T-helper 17 cell (primary cell): ENCODE results near the gene ORC5. TPM values are rescaled to one million over a fixed set of nuclear protein-coding genes. Genes with fewer than 3 reads are reported as not detected.

Experiments
- ATAC-seq: fragments of 150-1000 bp; cut with Tn5 transposase; 2 replicates; pipeline ENCODE4 v1.10.0; 2021; ENCODE audit warnings: mild to moderate bottlenecking, moderate library complexity
- DNase-seq, 3 donors: peaks; one replicate each; pipeline versions ENCODE4 v3.0.0 to v3.0.0-alpha.2; 2020 to 2021
- H3K9me3 ChIP-seq: one replicate; pipeline ENCODE4 v1.7.0; 2013; ENCODE audit warnings: low read length, mild to moderate bottlenecking; ENCODE audit not compliant: control insufficient read depth, poor library complexity, severe bottlenecking
- H3K27ac Mint-ChIP-seq: one replicate; pipeline ENCODE4 v1.8.0; 2022; ENCODE audit warnings: mild to moderate bottlenecking, moderate library complexity, mixed read lengths
- H3K27me3 Mint-ChIP-seq: one replicate; pipeline ENCODE4 v1.8.0; 2022; ENCODE audit warnings: mixed read lengths
- H3K36me3 Mint-ChIP-seq: one replicate; pipeline ENCODE4 v1.8.0; 2022; ENCODE audit warnings: low read depth, mixed read lengths
- H3K4me1 Mint-ChIP-seq: one replicate; pipeline ENCODE4 v1.8.0; 2022; ENCODE audit warnings: mild to moderate bottlenecking, mixed read lengths
- H3K4me3 Mint-ChIP-seq: one replicate; pipeline ENCODE4 v1.8.0; 2022; ENCODE audit warnings: mild to moderate bottlenecking, moderate library complexity, mixed read lengths
- total RNA-seq, 4 donors: library from RNA in 2 of 4; stranded (reverse) in 2 of 4; gene quantifications; one replicate each; pipeline ENCODE4 v1.2.3 and lab custom pipeline; 2022 to 2026

Gene ORC5
- total RNA-seq, 2 donors from 2014 or later: 13.2 to 15.6 TPM

DNA sequence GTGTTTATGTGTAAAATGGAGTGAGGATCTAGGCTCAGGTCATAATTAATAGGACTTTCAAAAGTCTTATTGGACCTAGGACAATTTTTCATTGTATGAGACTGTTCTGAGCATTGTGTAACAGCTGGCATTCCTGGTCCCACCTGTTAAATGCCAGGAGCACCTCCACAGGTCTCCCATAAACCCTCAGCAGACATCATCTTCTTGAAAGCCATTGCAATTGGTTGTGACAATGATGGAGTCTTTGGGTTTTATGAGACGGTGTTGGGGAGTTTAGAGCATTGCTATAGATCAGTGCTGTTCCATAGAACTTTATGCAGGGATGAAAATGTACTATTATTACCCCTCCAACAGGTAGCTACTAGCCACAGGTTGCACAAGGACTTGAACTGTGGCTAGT lies 108.9 kb downstream of the ORC5 start:
- H3K27me3 Mint-ChIP-seq: peaks cover 22% of the 10 kb centered on the region
- no peak for DNase-seq

GRCh38 chr7:104096683-104097082 lies 111.1 kb downstream of the ORC5 start:
- H3K4me1 Mint-ChIP-seq: no peaks in the 10 kb centered on the region
- no peak overlapping the region for H3K27ac Mint-ChIP-seq
- DNase-seq (no peak), ATAC-seq (no peak)
- no peaks in the 10 kb centered on the region for H3K9me3 ChIP-seq
- H3K36me3 Mint-ChIP-seq: no peaks in the 10 kb centered on the region
- H3K27me3 Mint-ChIP-seq: peaks cover 37% of the 10 kb centered on the region
- H3K4me3 Mint-ChIP-seq: no peak overlapping the region

More for the DNA sequence above, 108.9 kb downstream of the ORC5 start:
- ATAC-seq: no peak
- no peaks in the 10 kb centered on the region for H3K9me3 ChIP-seq
- Mint-ChIP-seq H3K4me1 (peaks cover 3% of the 10 kb centered on the region), H3K36me3 (no peaks in the 10 kb centered on the region), H3K4me3 (no peak overlapping the region), H3K27ac (no peak overlapping the region)

DNA sequence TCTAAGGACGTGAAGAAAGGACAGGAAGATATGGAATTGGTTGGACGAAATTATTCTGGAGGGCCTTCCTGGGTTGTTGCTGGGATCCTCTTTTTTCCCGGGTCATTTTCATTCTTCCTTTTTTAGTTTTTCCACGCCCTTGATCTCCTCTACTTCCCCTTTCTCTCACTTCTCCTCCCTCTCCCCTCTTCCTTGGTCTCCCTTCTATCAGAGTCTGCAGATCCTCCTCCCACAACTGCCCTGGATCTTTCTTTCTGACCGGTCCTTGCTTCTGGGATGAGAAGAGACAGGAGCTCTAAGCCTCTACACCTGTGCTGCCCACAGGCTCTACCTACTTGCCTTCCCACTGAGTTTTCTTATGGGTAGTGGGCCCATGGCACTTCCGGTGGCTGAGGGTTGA lies 114.7 kb downstream of the ORC5 start:
- peaks cover 54% of the 10 kb centered on the region for H3K27me3 Mint-ChIP-seq
- no peak for DNase-seq
- H3K36me3 Mint-ChIP-seq: no peaks in the 10 kb centered on the region
- peaks cover 3% of the 10 kb centered on the region for H3K4me1 Mint-ChIP-seq
- no peak overlapping the region for H3K27ac Mint-ChIP-seq
- H3K9me3 ChIP-seq: no peaks in the 10 kb centered on the region
- no peak for ATAC-seq
- H3K4me3 Mint-ChIP-seq: no peak overlapping the region

DNA sequence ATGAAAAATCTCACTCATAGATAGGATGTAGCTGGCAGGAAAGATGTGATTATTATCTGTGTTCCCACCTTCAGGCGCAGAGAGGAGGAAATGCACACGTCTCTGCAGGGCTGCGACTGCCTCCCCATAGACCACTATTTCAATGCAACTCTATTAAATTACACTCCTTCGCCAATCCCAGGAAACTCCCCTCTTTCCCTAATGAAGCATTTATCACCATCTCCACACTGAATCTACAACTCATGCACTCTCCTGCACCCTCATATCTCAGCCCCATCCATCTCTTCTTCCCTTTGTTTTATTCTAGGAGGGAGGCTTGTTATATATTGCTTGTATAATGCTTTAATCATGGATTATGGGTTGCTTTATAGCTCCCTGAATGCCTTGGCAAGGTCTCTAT lies 116.6 kb downstream of the ORC5 start:
- Mint-ChIP-seq H3K4me3 (no peak overlapping the region), H3K27ac (no peak overlapping the region), H3K27me3 (peaks cover 51% of the 10 kb centered on the region), H3K36me3 (no peaks in the 10 kb centered on the region), H3K4me1 (peaks cover 3% of the 10 kb centered on the region)
- no peak for DNase-seq
- no peaks in the 10 kb centered on the region for H3K9me3 ChIP-seq
- ATAC-seq: no peak

DNA sequence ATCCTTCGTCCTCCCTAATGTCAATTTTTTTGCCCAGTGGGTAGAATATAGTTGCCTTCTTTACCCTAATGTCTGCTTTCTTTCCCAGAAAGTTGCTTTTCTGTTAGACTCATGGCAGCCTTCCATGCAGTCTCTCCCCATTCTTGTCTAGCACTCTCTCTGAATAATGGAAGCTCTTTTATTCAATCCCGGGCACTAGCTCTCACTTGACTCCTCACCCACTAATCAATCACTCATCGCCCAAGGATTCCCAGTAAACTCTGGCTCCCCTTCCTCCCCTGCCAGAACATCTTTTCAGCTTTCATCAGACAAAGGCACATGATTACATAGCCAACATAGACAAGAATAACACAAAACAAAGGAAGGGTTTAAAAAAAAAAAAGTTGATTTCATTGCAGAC lies 118.2 kb downstream of the ORC5 start:
- H3K27ac Mint-ChIP-seq: no peak overlapping the region
- no peak for ATAC-seq

GRCh38 chr7:104089061-104089460 lies 118.8 kb downstream of the ORC5 start:
- Mint-ChIP-seq H3K4me1 (peaks cover 3% of the 10 kb centered on the region), H3K36me3 (no peaks in the 10 kb centered on the region), H3K27me3 (peaks cover 50% of the 10 kb centered on the region), H3K4me3 (no peak overlapping the region), H3K27ac (no peak overlapping the region)
- H3K9me3 ChIP-seq: no peaks in the 10 kb centered on the region
- DNase-seq (no peak), ATAC-seq (no peak)

More for the DNA sequence above, 118.2 kb downstream of the ORC5 start:
- Mint-ChIP-seq H3K27me3 (peaks cover 51% of the 10 kb centered on the region), H3K4me1 (peaks cover 3% of the 10 kb centered on the region), H3K4me3 (no peak overlapping the region), H3K36me3 (no peaks in the 10 kb centered on the region)
- no peaks in the 10 kb centered on the region for H3K9me3 ChIP-seq
- no peak for DNase-seq

Other genes starting within 250 kb of the ORC5 start
- not detected for gene RELN, start 218.4 kb downstream of the ORC5 start, total RNA-seq
- gene LHFPL3, start 120.6 kb upstream of the ORC5 start, total RNA-seq: not detected